MM.1S (cell line): ENCODE results near the gene KCNIP1.

ENCODE experiments used
- CTCF ChIP-seq: fragments of 300-600 bp; sonication (generic); IDR thresholded peaks from 2 replicates; pipeline ENCODE4 v1.5.1; 2016; ENCODE audit warnings: antibody characterized with exemption, low read length, mixed read lengths
- EZH2phosphoT487 ChIP-seq: fragments of 300-600 bp; sonication (generic); IDR thresholded peaks from 2 replicates; pipeline ENCODE4 v1.6.1; 2018; ENCODE audit warnings: antibody characterized with exemption, low read length

GRCh38 chr5:170655476-170655875 is 151.7 kb downstream of the KCNIP1 start:
- TF ChIP-seq CTCF (no peak), EZH2phosphoT487 (no peak)
